ENCODE data around the gene ACACA. TPM values are rescaled to one million over a fixed set of nuclear protein-coding genes. Genes with fewer than 3 reads are reported as not detected.

The ACACA gene
- total and polyA plus RNA-seq, 2 donors (not counting 1 experiment from before 2014, with no cell fraction given), result 4.8 to 26.2 TPM

GRCh38 chr17:37440424-37440823 is 33.8 kb upstream of the ACACA start:
- DNase-seq, result no peak
- no peaks in the 10 kb centered on the region for H3K79me2 ChIP-seq (ENCODE audit: control insufficient read depth, insufficient read depth, low read length)
- peaks cover 10 to 51% of the 10 kb centered on the region in 2 experiments for H3K36me3 ChIP-seq (replicated peaks in 1 of 2; ENCODE audit: control extremely low read depth in 1 of 2, control insufficient read depth in 1 of 2, extremely low read depth in 1 of 2, insufficient read depth in 2 of 2, low read length in 1 of 2)
- CTCF ChIA-PET, result no interaction called here
- TF ChIP-seq, protein P1, sequence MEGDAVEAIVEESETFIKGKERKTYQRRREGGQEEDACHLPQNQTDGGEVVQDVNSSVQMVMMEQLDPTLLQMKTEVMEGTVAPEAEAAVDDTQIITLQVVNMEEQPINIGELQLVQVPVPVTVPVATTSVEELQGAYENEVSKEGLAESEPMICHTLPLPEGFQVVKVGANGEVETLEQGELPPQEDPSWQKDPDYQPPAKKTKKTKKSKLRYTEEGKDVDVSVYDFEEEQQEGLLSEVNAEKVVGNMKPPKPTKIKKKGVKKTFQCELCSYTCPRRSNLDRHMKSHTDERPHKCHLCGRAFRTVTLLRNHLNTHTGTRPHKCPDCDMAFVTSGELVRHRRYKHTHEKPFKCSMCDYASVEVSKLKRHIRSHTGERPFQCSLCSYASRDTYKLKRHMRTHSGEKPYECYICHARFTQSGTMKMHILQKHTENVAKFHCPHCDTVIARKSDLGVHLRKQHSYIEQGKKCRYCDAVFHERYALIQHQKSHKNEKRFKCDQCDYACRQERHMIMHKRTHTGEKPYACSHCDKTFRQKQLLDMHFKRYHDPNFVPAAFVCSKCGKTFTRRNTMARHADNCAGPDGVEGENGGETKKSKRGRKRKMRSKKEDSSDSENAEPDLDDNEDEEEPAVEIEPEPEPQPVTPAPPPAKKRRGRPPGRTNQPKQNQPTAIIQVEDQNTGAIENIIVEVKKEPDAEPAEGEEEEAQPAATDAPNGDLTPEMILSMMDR (IDR thresholded peaks at IDR 0.05), result no peak
- TF ChIP-seq EZH2 (IDR thresholded peaks at IDR 0.05; ENCODE audit: borderline replicate concordance, insufficient read depth, low read depth, low read length, poor library complexity, severe bottlenecking), result no peak
- H3K9ac ChIP-seq (ENCODE audit: low read length), result no peak overlapping the region
- H3K27ac ChIP-seq (ENCODE audit: low read length in 2 of 2), result no peak overlapping the region
- WGBS (ENCODE audit: insufficient coverage), result 96% methylated on average over 2 of the region's 2 CpGs
- H3K27ac Mint-ChIP-seq, result no peak overlapping the region
- H2AFZ ChIP-seq (ENCODE audit: insufficient read depth, low read depth, low read length, poor library complexity, severe bottlenecking), result no peak overlapping the region
- no peaks in the 10 kb centered on the region for H3K9me3 ChIP-seq (ENCODE audit: control extremely low read depth in 1 of 3, control insufficient read depth in 2 of 3, insufficient read depth in 1 of 3, low read length in 2 of 3)
- H3K9me3 Mint-ChIP-seq (ENCODE audit: insufficient read depth), result no peaks in the 10 kb centered on the region
- H3K4me3 Mint-ChIP-seq, result no peak overlapping the region
- H3K4me3 ChIP-seq (ENCODE audit: control extremely low read depth in 1 of 5, extremely low read depth in 1 of 5, insufficient read depth in 1 of 5, low read depth in 2 of 5, low read length in 4 of 5), result no peak overlapping the region
- H4K20me1 ChIP-seq (ENCODE audit: control insufficient read depth, insufficient read depth, low read length, poor library complexity, severe bottlenecking), result no peaks in the 10 kb centered on the region
- no peak overlapping the region for H3K4me2 ChIP-seq (replicated peaks; ENCODE audit: low read depth, low read length, poor library complexity, severe bottlenecking)
- H3K27me3 Mint-ChIP-seq, result no peaks in the 10 kb centered on the region
- ATAC-seq (ENCODE audit: low read depth), result no peak
- H3K27me3 ChIP-seq (replicated peaks in 1 of 4; ENCODE audit: control extremely low read depth in 1 of 4, control insufficient read depth in 3 of 4, insufficient read depth in 4 of 4, low read length in 3 of 4), result no peaks in the 10 kb centered on the region
- POLR2A ChIA-PET, result no interaction called here
- H3K4me1 ChIP-seq (ENCODE audit: control insufficient read depth in 2 of 2, insufficient read depth in 2 of 2, low read length in 2 of 2), result peaks cover 5 to 6% of the 10 kb centered on the region in 2 donors
- intact Hi-C loops (cut with micrococcal nuclease), result no loop called here
- H3K4me1 Mint-ChIP-seq, result peaks cover 7% of the 10 kb centered on the region

DNA sequence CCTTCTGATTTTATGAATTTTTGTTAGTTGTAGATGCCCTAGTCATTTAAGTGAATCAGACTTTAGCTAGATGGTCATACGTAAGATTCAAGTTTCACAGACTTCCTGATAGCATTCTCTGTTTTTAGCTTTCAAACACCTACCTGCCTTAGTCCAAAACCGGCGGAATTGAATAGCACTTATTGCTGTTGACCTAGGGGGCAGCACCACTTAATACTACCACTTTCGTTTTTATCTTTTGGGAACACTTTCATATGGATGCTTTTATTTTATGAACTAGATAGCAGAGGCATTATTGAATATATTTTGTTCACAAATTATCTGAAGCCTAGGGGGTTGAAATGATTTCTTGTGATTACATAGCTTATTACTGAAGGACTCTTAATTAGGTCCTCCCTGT is 31.5 kb upstream of the ACACA start:
- no peak for ATAC-seq (ENCODE audit: low read depth)
- Mint-ChIP-seq H3K4me1 (peaks cover 7% of the 10 kb centered on the region), H3K4me3 (no peak overlapping the region), H3K9me3 (ENCODE audit: insufficient read depth) (no peaks in the 10 kb centered on the region), H3K27ac (no peak overlapping the region), H3K27me3 (no peaks in the 10 kb centered on the region)
- H3K4me1 ChIP-seq (ENCODE audit: control insufficient read depth in 2 of 2, insufficient read depth in 2 of 2, low read length in 2 of 2), result peaks cover 5 to 6% of the 10 kb centered on the region in 2 donors
- DNase-seq, result no peak
- H3K4me2 ChIP-seq (replicated peaks; ENCODE audit: low read depth, low read length, poor library complexity, severe bottlenecking), result no peak overlapping the region
- no peaks in the 10 kb centered on the region for H3K27me3 ChIP-seq (replicated peaks in 1 of 4; ENCODE audit: control extremely low read depth in 1 of 4, control insufficient read depth in 3 of 4, insufficient read depth in 4 of 4, low read length in 3 of 4)
- no peak for TF ChIP-seq EZH2 (IDR thresholded peaks at IDR 0.05; ENCODE audit: borderline replicate concordance, insufficient read depth, low read depth, low read length, poor library complexity, severe bottlenecking)
- no peak overlapping the region for H3K27ac ChIP-seq (ENCODE audit: low read length in 2 of 2)
- H3K4me3 ChIP-seq (ENCODE audit: control extremely low read depth in 1 of 5, extremely low read depth in 1 of 5, insufficient read depth in 1 of 5, low read depth in 2 of 5, low read length in 4 of 5), result no peak overlapping the region
- intact Hi-C loops (cut with micrococcal nuclease), result no loop called here
- POLR2A ChIA-PET, result no interaction called here
- peaks cover 10 to 38% of the 10 kb centered on the region in 2 experiments for H3K36me3 ChIP-seq (replicated peaks in 1 of 2; ENCODE audit: control extremely low read depth in 1 of 2, control insufficient read depth in 1 of 2, extremely low read depth in 1 of 2, insufficient read depth in 2 of 2, low read length in 1 of 2)
- no CpG with 5 or more reads among the region's 4 CpGs for WGBS (ENCODE audit: insufficient coverage)
- CTCF ChIA-PET, result interaction anchor here (0.9 kb wide), 1 partner anchor 19 kb away, joined by 4 read pairs; no protein-coding TSS in a partner anchor
- H3K9me3 ChIP-seq (ENCODE audit: control extremely low read depth in 1 of 3, control insufficient read depth in 2 of 3, insufficient read depth in 1 of 3, low read length in 2 of 3), result no peaks in the 10 kb centered on the region
- no peaks in the 10 kb centered on the region for H3K79me2 ChIP-seq (ENCODE audit: control insufficient read depth, insufficient read depth, low read length)
- H3K9ac ChIP-seq (ENCODE audit: low read length), result no peak overlapping the region
- no peak overlapping the region for H2AFZ ChIP-seq (ENCODE audit: insufficient read depth, low read depth, low read length, poor library complexity, severe bottlenecking)
- no peaks in the 10 kb centered on the region for H4K20me1 ChIP-seq (ENCODE audit: control insufficient read depth, insufficient read depth, low read length, poor library complexity, severe bottlenecking)

All from B cell (primary cell).